ENCODE results near the gene LRSAM1.

The LRSAM1 gene

DNA sequence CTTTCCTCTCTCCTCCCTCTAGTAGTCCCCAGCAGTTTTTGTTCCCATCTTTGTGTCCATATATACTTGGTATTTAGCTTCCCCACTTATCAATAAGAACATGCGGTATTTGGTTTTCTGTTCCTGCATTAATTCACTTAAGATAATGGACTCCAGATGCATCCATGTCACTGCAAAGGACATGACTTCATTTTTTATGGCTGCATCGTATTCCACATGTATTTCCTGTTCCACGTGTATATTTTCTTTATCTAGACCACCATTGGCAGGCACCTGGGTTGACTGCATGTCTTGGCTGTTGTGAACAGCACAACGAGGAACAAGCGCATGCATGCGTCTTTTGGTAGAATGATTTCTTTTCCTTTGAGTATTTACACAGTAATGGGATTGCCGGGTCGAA lies 20.9 kb upstream of the LRSAM1 start:
- TF ChIP-seq POLR2A (IDR thresholded peaks at IDR 0.05; ENCODE audit: extremely low read depth, insufficient read length): no peak
- H3K4me3 ChIP-seq (ENCODE audit: low read depth, low read length): no peak overlapping the region
- DNase-seq (ENCODE audit: low read depth): no peak

DNA sequence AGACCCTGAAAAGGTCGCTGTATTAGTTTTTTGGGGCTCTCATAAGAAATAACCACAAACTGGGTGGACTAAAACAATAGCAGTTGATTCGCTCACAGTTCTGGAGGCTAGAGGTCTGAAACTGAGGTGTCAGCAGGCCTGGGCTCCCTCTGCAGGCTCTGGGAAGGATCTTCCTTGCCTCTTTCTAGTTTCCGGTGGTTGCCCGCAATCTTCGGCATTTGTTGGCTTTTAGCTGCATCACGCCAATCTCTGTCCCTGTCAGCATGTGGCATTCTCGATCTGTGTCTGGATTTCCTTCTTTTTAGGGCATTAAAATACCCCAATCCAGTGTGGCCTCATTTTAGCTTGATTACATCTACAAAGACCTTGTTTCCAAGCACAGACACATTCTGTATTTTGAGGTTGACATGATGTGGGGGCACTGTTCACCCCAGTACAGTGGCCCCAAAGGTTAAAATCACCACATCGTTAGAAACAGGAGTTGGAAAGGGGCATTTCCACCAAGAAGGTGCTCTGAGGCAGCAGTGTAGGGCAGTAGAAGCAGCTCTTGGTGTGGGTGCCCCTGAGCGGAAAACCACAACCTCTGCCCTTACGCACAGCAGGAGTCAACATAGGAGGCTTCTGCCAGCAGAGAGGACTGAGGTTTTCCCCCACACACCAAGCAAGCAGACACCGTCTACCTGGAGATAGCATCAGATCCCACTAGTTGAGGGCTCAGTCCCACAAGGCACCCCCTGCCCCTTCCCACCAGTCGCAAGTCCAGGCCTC lies 13.6 kb upstream of the LRSAM1 start:
- DNase-seq (ENCODE audit: low read depth): no peak
- TF ChIP-seq MAX (IDR thresholded peaks at IDR 0.05; ENCODE audit: low read depth, low read length): no peak
- peak; percentile 5 for TF ChIP-seq CTCF (IDR thresholded peaks at IDR 0.05; ENCODE audit: low read depth, low read length)
- H3K4me3 ChIP-seq (ENCODE audit: low read depth, low read length): no peak overlapping the region

- TF ChIP-seq POLR2A (IDR thresholded peaks at IDR 0.05; ENCODE audit: extremely low read depth, insufficient read length): no peak
- no peak for TF ChIP-seq MYC (IDR thresholded peaks at IDR 0.05; ENCODE audit: low read depth, low read length)
- no peak for TF ChIP-seq MAX (IDR thresholded peaks at IDR 0.05; ENCODE audit: low read depth, low read length)
- TF ChIP-seq CTCF (IDR thresholded peaks at IDR 0.05; ENCODE audit: low read depth, low read length): no peak
- no peak overlapping the region for H3K4me3 ChIP-seq (ENCODE audit: low read depth, low read length)
- DNase-seq (ENCODE audit: low read depth): no peak
Measured at GRCh38 chr9:127438394-127438793, 12.9 kb upstream of the LRSAM1 start.

DNA sequence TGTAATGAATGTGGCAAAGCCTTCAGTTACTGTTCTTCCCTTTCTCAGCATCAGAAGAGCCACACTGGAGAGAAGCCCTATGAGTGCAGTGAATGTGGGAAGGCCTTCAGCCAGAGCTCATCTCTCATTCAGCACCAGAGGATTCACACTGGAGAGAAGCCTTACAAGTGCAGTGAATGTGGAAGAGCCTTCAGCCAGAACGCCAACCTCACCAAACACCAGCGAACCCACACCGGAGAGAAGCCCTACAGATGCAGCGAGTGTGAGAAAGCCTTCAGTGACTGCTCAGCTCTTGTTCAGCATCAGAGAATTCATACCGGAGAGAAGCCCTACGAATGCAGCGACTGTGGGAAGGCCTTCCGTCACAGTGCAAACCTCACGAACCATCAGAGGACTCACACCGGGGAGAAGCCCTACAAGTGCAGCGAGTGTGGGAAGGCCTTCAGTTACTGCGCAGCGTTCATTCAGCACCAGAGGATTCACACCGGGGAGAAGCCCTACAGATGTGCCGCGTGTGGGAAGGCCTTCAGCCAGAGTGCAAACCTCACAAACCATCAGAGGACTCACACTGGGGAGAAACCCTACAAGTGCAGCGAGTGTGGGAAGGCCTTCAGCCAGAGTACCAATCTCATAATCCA lies 6.9 kb upstream of the LRSAM1 start:
- TF ChIP-seq POLR2A (IDR thresholded peaks at IDR 0.05; ENCODE audit: extremely low read depth, insufficient read length) (no peak), MYC (IDR thresholded peaks at IDR 0.05; ENCODE audit: low read depth, low read length) (no peak), MAX (IDR thresholded peaks at IDR 0.05; ENCODE audit: low read depth, low read length) (no peak), CTCF (IDR thresholded peaks at IDR 0.05; ENCODE audit: low read depth, low read length) (no peak)
- H3K4me3 ChIP-seq (ENCODE audit: low read depth, low read length): no peak overlapping the region
- DNase-seq (ENCODE audit: low read depth): peak; percentile 39

GRCh38 chr9:127444921-127445850 lies 6.1 kb upstream of the LRSAM1 start:
- DNase-seq (ENCODE audit: low read depth): peak; percentile 40
- TF ChIP-seq CTCF (IDR thresholded peaks at IDR 0.05; ENCODE audit: low read depth, low read length) (no peak), MAX (IDR thresholded peaks at IDR 0.05; ENCODE audit: low read depth, low read length) (no peak), POLR2A (IDR thresholded peaks at IDR 0.05; ENCODE audit: extremely low read depth, insufficient read length) (no peak), MYC (IDR thresholded peaks at IDR 0.05; ENCODE audit: low read depth, low read length) (no peak)
- no peak overlapping the region for H3K4me3 ChIP-seq (ENCODE audit: low read depth, low read length)

Measured in NB4 (cell line).